ENCODE data around the gene RAMP2.

DNA sequence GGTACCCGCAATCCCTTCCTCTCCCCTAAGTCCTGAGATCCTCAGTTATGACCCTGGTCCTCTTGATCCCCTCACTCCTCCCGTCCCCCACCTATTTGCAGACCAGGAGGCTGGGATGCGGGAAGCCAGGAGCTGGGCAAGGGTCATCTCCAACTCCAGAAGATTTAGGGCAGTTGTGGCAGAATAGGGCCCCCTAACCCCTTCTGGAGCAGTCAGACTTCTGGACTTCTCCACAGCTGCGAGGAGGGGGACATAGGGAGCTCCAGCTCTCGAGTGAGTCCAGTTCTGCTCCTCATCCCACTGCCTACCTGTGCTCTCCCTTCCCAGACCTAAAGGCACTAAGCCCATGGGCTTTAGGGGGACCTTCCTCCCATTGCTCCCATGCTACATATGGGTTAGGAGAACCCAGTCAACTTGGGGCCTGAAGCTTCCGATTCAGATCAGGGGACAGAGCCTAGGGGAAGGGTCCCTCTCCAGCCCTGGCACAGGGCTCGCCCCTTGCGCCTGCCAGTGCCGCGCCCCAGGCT, 20.7 kb downstream of the RAMP2 start:
- no peak for TF ChIP-seq POLR2A (IDR thresholded peaks at IDR 0.05)
- TF ChIP-seq, protein P1, sequence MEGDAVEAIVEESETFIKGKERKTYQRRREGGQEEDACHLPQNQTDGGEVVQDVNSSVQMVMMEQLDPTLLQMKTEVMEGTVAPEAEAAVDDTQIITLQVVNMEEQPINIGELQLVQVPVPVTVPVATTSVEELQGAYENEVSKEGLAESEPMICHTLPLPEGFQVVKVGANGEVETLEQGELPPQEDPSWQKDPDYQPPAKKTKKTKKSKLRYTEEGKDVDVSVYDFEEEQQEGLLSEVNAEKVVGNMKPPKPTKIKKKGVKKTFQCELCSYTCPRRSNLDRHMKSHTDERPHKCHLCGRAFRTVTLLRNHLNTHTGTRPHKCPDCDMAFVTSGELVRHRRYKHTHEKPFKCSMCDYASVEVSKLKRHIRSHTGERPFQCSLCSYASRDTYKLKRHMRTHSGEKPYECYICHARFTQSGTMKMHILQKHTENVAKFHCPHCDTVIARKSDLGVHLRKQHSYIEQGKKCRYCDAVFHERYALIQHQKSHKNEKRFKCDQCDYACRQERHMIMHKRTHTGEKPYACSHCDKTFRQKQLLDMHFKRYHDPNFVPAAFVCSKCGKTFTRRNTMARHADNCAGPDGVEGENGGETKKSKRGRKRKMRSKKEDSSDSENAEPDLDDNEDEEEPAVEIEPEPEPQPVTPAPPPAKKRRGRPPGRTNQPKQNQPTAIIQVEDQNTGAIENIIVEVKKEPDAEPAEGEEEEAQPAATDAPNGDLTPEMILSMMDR (IDR thresholded peaks at IDR 0.05), result no peak

Data from ovary (tissue), 3 donors.